K562 (cell line): Measurements from ENCODE around the gene GPATCH4. TPM values are rescaled to one million over a fixed set of nuclear protein-coding genes. Genes with fewer than 3 reads are reported as not detected.

Experiments
- ATAC-seq: fragments of 200-7000 bp; cut with Tn5 transposase; 3 replicates; pipeline ENCODE4 v1.9.1; 2020; ENCODE audit warnings: moderate library complexity
- BruUV-seq: library from RNA; stranded (reverse); fragments of 400-500 nt; replicated peaks from 2 replicates; lab custom pipeline; 2021; lab: Mats Ljungman, UMichigan
- CTCF ChIA-PET: fragments of 300-600 bp; formaldehyde crosslinking; extraction: SDS; loops from one replicate; lab custom pipeline; 2021; ENCODE audit warnings: low intra/inter-chr PET ratio; lab: Yijun Ruan, JAX
- POLR2A ChIA-PET: fragments of 300-600, 350-650 bp; sonication (Branson Sonifier 250); formaldehyde crosslinking; extraction: SDS; loops from one replicate; lab custom pipeline; 2021; ENCODE audit warnings: antibody characterized with exemption, inconsistent platforms; lab: Yijun Ruan, JAX
- DNase-seq, 4 experiments: peaks; one replicate each; pipeline versions ENCODE4 v3.0.0 to v3.0.0-alpha.2; 2011 to 2018; ENCODE audit warnings: low spot score in 3 of 4, mixed read lengths in 3 of 4; ENCODE audit errors: extremely low read depth in 1 of 4
- FAIRE-seq: peaks from 2 replicates; lab custom pipeline; 2011; peaks lifted over from hg19 to GRCh38; lab: Jason Lieb, UNC
- H2AFZ ChIP-seq: 2 replicates; pipeline ENCODE4 v1.6.0; 2011; ENCODE audit warnings: low read depth, low read length, control low read depth, inconsistent platforms
- H3K27ac ChIP-seq: fragments of 200-600 bp; 3 replicates; pipeline ENCODE4 v1.8.0; 2011; ENCODE audit warnings: low read depth, mild to moderate bottlenecking, control low read depth, inconsistent platforms, low read length, moderate library complexity, mixed read lengths; ENCODE audit errors: extremely low read depth
- H3K27me3 ChIP-seq, 2 experiments: fragments of 300-600 bp in 1 of 2; 2 replicates in 1 of 2; 3 replicates in 1 of 2; pipeline versions ENCODE4 v1.6.0 to v1.8.0; 2011; ENCODE audit warnings: inconsistent platforms in 2 of 2, low read length in 2 of 2, mild to moderate bottlenecking in 1 of 2, mixed read lengths in 1 of 2, moderate library complexity in 1 of 2; ENCODE audit not compliant: control insufficient read depth in 2 of 2, insufficient read depth in 2 of 2
- H3K36me3 ChIP-seq: fragments of 300-600 bp; 3 replicates; pipeline ENCODE4 v1.8.0; 2011; ENCODE audit warnings: mild to moderate bottlenecking, low read length, inconsistent platforms; ENCODE audit not compliant: control insufficient read depth, insufficient read depth
- H3K4me1 ChIP-seq, 2 experiments: fragments of 200-600 bp in 1 of 2; replicated peaks in 1 of 2; 2 replicates in 1 of 2; 3 replicates in 1 of 2; pipeline versions ENCODE4 v1.5.1 to v1.8.0; 2011; ENCODE audit warnings: inconsistent platforms in 2 of 2, low read length in 2 of 2, mild to moderate bottlenecking in 1 of 2, mixed read lengths in 1 of 2, moderate library complexity in 1 of 2; ENCODE audit not compliant: control insufficient read depth in 2 of 2, insufficient read depth in 2 of 2
- H3K4me2 ChIP-seq: 2 replicates; pipeline ENCODE4 v1.6.1; 2011; ENCODE audit warnings: low read length, control low read depth, inconsistent platforms, mixed read lengths; ENCODE audit not compliant: insufficient read depth
- H3K4me3 ChIP-seq: fragments of 200-600 bp; sonication (generic), shearing (Covaris generic); 2 replicates; pipeline ENCODE4 v1.5.1; 2016; ENCODE audit warnings: control low read depth, inconsistent platforms
- H3K79me2 ChIP-seq: fragments of 200-600 bp; 3 replicates; pipeline ENCODE4 v1.8.0; 2011; ENCODE audit warnings: low read length, inconsistent platforms; ENCODE audit not compliant: control insufficient read depth, insufficient read depth
- H3K9ac ChIP-seq, 2 experiments: 2 replicates each; pipeline versions ENCODE4 v1.6.0 to v1.6.1; 2011; ENCODE audit warnings: low read depth in 2 of 2, low read length in 2 of 2, control low read depth in 1 of 2, inconsistent platforms in 1 of 2, mild to moderate bottlenecking in 1 of 2, mixed read lengths in 1 of 2; ENCODE audit not compliant: insufficient read depth in 1 of 2
- H3K9me1 ChIP-seq: one replicate; pipeline ENCODE4 v1.6.0; 2011; ENCODE audit warnings: inconsistent platforms, mild to moderate bottlenecking, low read length, moderate library complexity; ENCODE audit not compliant: control insufficient read depth, insufficient read depth
- H3K9me3 ChIP-seq: replicated peaks from 2 replicates; pipeline ENCODE4 v1.5.1; 2011; ENCODE audit warnings: low read depth, low read length, inconsistent platforms; ENCODE audit not compliant: control insufficient read depth, insufficient read depth
- H4K20me1 ChIP-seq: replicated peaks from 2 replicates; pipeline ENCODE4 v1.6.1; 2011; ENCODE audit warnings: low read length, inconsistent platforms, mixed read lengths; ENCODE audit not compliant: control insufficient read depth, insufficient read depth
- ARID4B ChIP-seq: sonication (generic); formaldehyde crosslinking; IDR thresholded peaks from 2 replicates; pipeline ENCODE4 v1.8.0; 2022; ENCODE audit warnings: mild to moderate bottlenecking, missing genetic modification reagents
- ETV5 ChIP-seq: sonication (generic); formaldehyde crosslinking; IDR thresholded peaks from 2 replicates; pipeline ENCODE4 v1.4.0; 2020; ENCODE audit warnings: low read depth, mild to moderate bottlenecking, missing genetic modification reagents
- MCM2 ChIP-seq: fragments of 450-650 bp; IDR thresholded peaks from 2 replicates; pipeline ENCODE4 v1.6.1; 2017; ENCODE audit warnings: low read depth, mild to moderate bottlenecking
- NR4A1 ChIP-seq, 2 experiments: fragments of 250-450 bp in 1 of 2; fragments of 450-650 bp in 1 of 2; sonication (Bioruptor Pico) in 1 of 2; IDR thresholded peaks; 2 replicates each; pipeline versions ENCODE4 v1.4.0 to v1.6.1; 2016 to 2020; ENCODE audit warnings: mild to moderate bottlenecking in 2 of 2, missing compliant biosample characterization in 1 of 2, missing genetic modification characterization in 1 of 2, moderate library complexity in 1 of 2
- RBM25 ChIP-seq: fragments of 200-400 bp; formaldehyde crosslinking; IDR thresholded peaks from 2 replicates; pipeline ENCODE4 v1.6.1; 2018; ENCODE audit warnings: low read length, low read depth, moderate library complexity; ENCODE audit not compliant: severe bottlenecking
- SPI1 ChIP-seq: IDR thresholded peaks from 2 replicates; pipeline ENCODE4 v1.6.1; 2011; ENCODE audit warnings: low read depth, low read length, control low read depth, borderline replicate concordance
- ZNF589 ChIP-seq: fragments of 200-800 bp; sonication (Bioruptor generic); IDR thresholded peaks from 2 replicates; pipeline ENCODE4 v1.6.1; 2016; ENCODE audit warnings: low read depth, missing genetic modification characterization, missing compliant biosample characterization
- whole genome bisulfite sequencing: fragments of 100-300 bp; shearing (Covaris generic); methylation state at CpG from one replicate; pipeline ENCODE4 v1.1.6; 2016; ENCODE audit warnings: low coverage, mixed read lengths; ENCODE audit not compliant: insufficient coverage; ENCODE audit errors: missing lambda C conversion rate; 5-methylcytosine and 5-hydroxymethylcytosine counted together
- in situ Hi-C: fragments of 300-500 bp; cut with MboI; formaldehyde crosslinking; loops from 4 replicates; pipeline ENCODE4 v1.15.0; 2018; ENCODE audit warnings: inconsistent platforms, mixed read lengths
- intact Hi-C: fragments of 100-400 bp; cut with micrococcal nuclease; formaldehyde crosslinking; loops from 2 replicates; pipeline ENCODE4 v1.14.2; 2022
- polyA plus RNA-seq, 8 experiments: library from polyadenylated mRNA; depleted of rRNA in 4 of 8; stranded (reverse) in 5 of 8; unstranded in 3 of 8; fragments of >200 nt; fragmentation: Nextera tagmentation in 2 of 8; fragmentation: Illumina TruSeq in 1 of 8; extraction: Ambion mirVana in 2 of 8; extraction: Trizol in 1 of 8; gene quantifications; 2 replicates each; pipeline versions ENCODE4 v1.2.1 to v1.2.3, GENCODE V29; 2011 to 2014; ENCODE audit warnings: inconsistent platforms in 1 of 8, missing spikeins in 1 of 8
- total RNA-seq, 7 experiments: library from RNA; depleted of rRNA in 6 of 7; stranded (reverse); fragments of >200 nt in 6 of 7; fragmentation: Illumina TruSeq in 2 of 7; extraction: Trizol in 2 of 7; gene quantifications; 2 replicates each; pipeline versions ENCODE4 v1.2.1 to v1.2.3, GENCODE V29; 2011 to 2021; ENCODE audit warnings: low replicate concordance in 1 of 7

Gene GPATCH4
- total and polyA plus RNA-seq, 9 of the 15 experiments (the other 6 are each of a cell fraction or from before 2014, with no cell fraction given): 43.7 to 105 (median 76.5) TPM

- DNase-seq: no peak
- in situ Hi-C loops (no loop called here), intact Hi-C loops (no loop called here)
- Histone ChIP-seq H3K9me1 (no peaks in the 10 kb centered on the region), H3K79me2 (no peaks in the 10 kb centered on the region), H2AFZ (no peak overlapping the region), H3K27me3 (no peaks in the 10 kb centered on the region), H3K36me3 (peaks cover 45% of the 10 kb centered on the region), H3K9ac (peak overlapping the region in 1 of 2 experiments; percentile 38; a peak in 1 of 4 replicates), H3K4me2 (no peak overlapping the region), H3K4me3 (no peak overlapping the region), H3K27ac (no peak overlapping the region), H3K4me1 (peaks cover 0 to 2% of the 10 kb centered on the region in 2 experiments; a peak in 1 of 5 replicates), H4K20me1 (no peaks in the 10 kb centered on the region; the same call in 1 of the 2 replicates), H3K9me3 (no peaks in the 10 kb centered on the region)
- FAIRE-seq: no peak
- POLR2A ChIA-PET: interaction anchor here (1.1 to 2.3 kb wide), 3 partner anchors 10 to 28 kb away, joined by 4 to 7 read pairs (median 4); no protein-coding TSS in a partner anchor
- peak; percentile 31 for ATAC-seq
- TF ChIP-seq NR4A1 (CRISPR knock-in tag; IDR thresholded peaks at IDR 0.05): no peak
- no peak for TF ChIP-seq NR4A1 (tag; IDR thresholded peaks at IDR 0.05)
- 0 out of 2 replicates have a peak, but pooled peaks have one; percentile 48 for TF ChIP-seq SPI1
- TF ChIP-seq RBM25: no peak
- TF ChIP-seq MCM2: no peak
- TF ChIP-seq ARID4B (CRISPR knock-in tag): no peak
- TF ChIP-seq ETV5 (CRISPR knock-in tag): no peak
- no peak for TF ChIP-seq ZNF589 (CRISPR knock-in tag)
- WGBS: 65% methylated on average over 5 of the region's 5 CpGs
- CTCF ChIA-PET: no interaction called here
- BruUV-seq: no TSS peak
These were observed 40.6 kb downstream of the GPATCH4 start for GRCh38 chr1:156560585-156561163.
